ENCODE measurements around the gene KIR3DL2. TPM values are rescaled to one million over a fixed set of nuclear protein-coding genes. Genes with fewer than 3 reads are reported as not detected.
A peak's percentile ranks its signal among the peaks of the same experiment; 100 is the strongest.
"Not testable (repeated sequence)": the region's sequence is repeated elsewhere in the genome, so short reads cannot be mapped to it uniquely, and the experiment has no call there.

The KIR3DL2 gene
- total RNA-seq, 5 donors from 2014 or later (not counting 1 experiment from before 2014, with no cell fraction given): 0.61 to 12.5 (median 1.2) TPM

- POLR2A ChIA-PET; CTCF ChIA-PET; H3K36me3 Mint-ChIP-seq; H3K27me3 ChIP-seq (replicated peaks in 1 of 2; ENCODE audit: control insufficient read depth in 2 of 2, extremely low read depth in 1 of 2, insufficient read depth in 2 of 2, low read length in 1 of 2); H3K9me3 ChIP-seq; ATAC-seq (replicated peaks in 1 of 4); DNase-seq; H3K4me3 ChIP-seq (ENCODE audit: control insufficient read depth in 1 of 2, extremely low read depth in 1 of 2, low read length in 1 of 2); H3K27ac Mint-ChIP-seq; H3K9me3 Mint-ChIP-seq; H3K4me1 ChIP-seq (ENCODE audit: control insufficient read depth in 1 of 2, extremely low read depth in 1 of 2, insufficient read depth in 2 of 2, low read length in 2 of 2); H3K4me1 Mint-ChIP-seq; H3K27ac ChIP-seq (ENCODE audit: low read length); H3K36me3 ChIP-seq (ENCODE audit: control insufficient read depth in 2 of 2, extremely low read depth in 1 of 2, insufficient read depth in 1 of 2, low read length in 1 of 2); H3K4me3 Mint-ChIP-seq: not testable (repeated sequence)
- WGBS (ENCODE audit: insufficient coverage): no CpG with 5 or more reads among the region's 3 CpGs
- H3K27me3 Mint-ChIP-seq: peaks cover 16 to 18% of the 10 kb centered on the region in 2 donors
Measured at GRCh38 chr19:54858476-54858875, 8.2 kb downstream of the KIR3DL2 start.

DNA sequence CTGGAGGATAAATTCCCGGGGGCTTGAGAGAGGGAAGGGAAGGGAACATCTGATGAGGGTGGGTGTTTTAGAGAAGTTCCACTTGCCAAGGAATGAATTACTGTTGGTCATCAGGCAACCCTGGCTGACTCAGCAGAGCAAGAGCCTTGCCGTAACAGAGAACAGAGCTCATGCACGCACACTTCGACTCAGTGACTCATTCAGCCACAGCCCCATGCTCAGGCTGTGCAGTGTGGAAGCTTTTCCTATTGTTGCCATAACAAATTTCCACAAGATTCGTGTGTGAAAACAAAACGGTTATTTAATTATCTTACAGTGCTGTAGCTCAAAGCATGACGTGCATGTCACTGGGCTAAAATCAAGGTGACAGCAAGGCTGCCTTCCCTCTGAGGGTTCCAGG is 9.2 kb downstream of the KIR3DL2 start:
- H3K36me3 ChIP-seq (ENCODE audit: control insufficient read depth in 2 of 2, extremely low read depth in 1 of 2, insufficient read depth in 1 of 2, low read length in 1 of 2); H3K4me1 Mint-ChIP-seq; H3K27me3 ChIP-seq (replicated peaks in 1 of 2; ENCODE audit: control insufficient read depth in 2 of 2, extremely low read depth in 1 of 2, insufficient read depth in 2 of 2, low read length in 1 of 2); H3K9me3 ChIP-seq; CTCF ChIA-PET; H3K4me3 ChIP-seq (ENCODE audit: control insufficient read depth in 1 of 2, extremely low read depth in 1 of 2, low read length in 1 of 2); H3K36me3 Mint-ChIP-seq; H3K27ac ChIP-seq (ENCODE audit: low read length); H3K27ac Mint-ChIP-seq; ATAC-seq (replicated peaks in 1 of 4); H3K9me3 Mint-ChIP-seq; H3K4me1 ChIP-seq (ENCODE audit: control insufficient read depth in 1 of 2, extremely low read depth in 1 of 2, insufficient read depth in 2 of 2, low read length in 2 of 2); H3K4me3 Mint-ChIP-seq; POLR2A ChIA-PET; DNase-seq: not testable (repeated sequence)
- 54% methylated on average over 3 of the region's 7 CpGs for WGBS (ENCODE audit: insufficient coverage)
- H3K27me3 Mint-ChIP-seq: peaks cover 16% of the 10 kb centered on the region in 2 donors

DNA sequence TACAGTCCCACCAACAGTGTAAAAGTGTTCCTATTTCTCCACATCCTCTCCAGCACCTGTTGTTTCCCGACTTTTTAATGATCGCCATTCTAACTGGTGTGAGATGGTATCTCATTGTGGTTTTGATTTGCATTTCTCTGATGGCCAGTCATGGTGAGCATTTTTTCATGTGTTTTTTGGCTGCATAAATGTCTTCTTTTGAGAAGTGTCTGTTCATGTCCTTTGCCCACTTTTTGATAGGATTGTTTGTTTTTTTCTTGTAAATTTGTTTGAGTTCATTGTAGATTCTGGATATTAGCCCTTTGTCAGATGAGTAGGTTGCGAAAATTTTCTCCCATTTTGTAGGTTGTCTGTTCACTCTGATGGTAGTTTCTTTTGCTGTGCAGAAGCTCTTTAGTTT is 13.2 kb downstream of the KIR3DL2 start:
- ATAC-seq (replicated peaks in 1 of 4); H3K27ac Mint-ChIP-seq; H3K4me1 ChIP-seq (ENCODE audit: control insufficient read depth in 1 of 2, extremely low read depth in 1 of 2, insufficient read depth in 2 of 2, low read length in 2 of 2); DNase-seq; H3K4me3 Mint-ChIP-seq; H3K4me3 ChIP-seq (ENCODE audit: control insufficient read depth in 1 of 2, extremely low read depth in 1 of 2, low read length in 1 of 2); H3K36me3 ChIP-seq (ENCODE audit: control insufficient read depth in 2 of 2, extremely low read depth in 1 of 2, insufficient read depth in 1 of 2, low read length in 1 of 2); H3K36me3 Mint-ChIP-seq; H3K9me3 ChIP-seq; H3K9me3 Mint-ChIP-seq; H3K27ac ChIP-seq (ENCODE audit: low read length); POLR2A ChIA-PET; H3K4me1 Mint-ChIP-seq; CTCF ChIA-PET: not testable (repeated sequence)
- H3K27me3 Mint-ChIP-seq: peaks cover 26% of the 10 kb centered on the region in 2 donors
- peaks cover 0 to 13% of the 10 kb centered on the region in 2 experiments for H3K27me3 ChIP-seq (replicated peaks in 1 of 2; ENCODE audit: control insufficient read depth in 2 of 2, extremely low read depth in 1 of 2, insufficient read depth in 2 of 2, low read length in 1 of 2)
- no CpG with 5 or more reads among the region's 3 CpGs for WGBS (ENCODE audit: insufficient coverage)

GRCh38 chr19:54871696-54872095 is 21.5 kb downstream of the KIR3DL2 start:
- Histone ChIP-seq H3K27ac (ENCODE audit: low read length) (no peak overlapping the region), H3K4me3 (ENCODE audit: control insufficient read depth in 1 of 2, extremely low read depth in 1 of 2, low read length in 1 of 2) (no peak overlapping the region), H3K36me3 (ENCODE audit: control insufficient read depth in 2 of 2, extremely low read depth in 1 of 2, insufficient read depth in 1 of 2, low read length in 1 of 2) (no peaks in the 10 kb centered on the region), H3K9me3 (no peaks in the 10 kb centered on the region), H3K27me3 (replicated peaks in 1 of 2; ENCODE audit: control insufficient read depth in 2 of 2, extremely low read depth in 1 of 2, insufficient read depth in 2 of 2, low read length in 1 of 2) (peaks cover 0 to 4% of the 10 kb centered on the region in 2 experiments), H3K4me1 (ENCODE audit: control insufficient read depth in 1 of 2, extremely low read depth in 1 of 2, insufficient read depth in 2 of 2, low read length in 2 of 2) (no peaks in the 10 kb centered on the region)
- Mint-ChIP-seq H3K9me3 (peaks cover 0 to 3% (median 0%) of the 10 kb centered on the region in 3 donors), H3K27ac (no peak overlapping the region), H3K27me3 (peaks cover 9 to 15% of the 10 kb centered on the region in 2 donors), H3K4me1 (no peaks in the 10 kb centered on the region), H3K36me3 (no peaks in the 10 kb centered on the region), H3K4me3 (no peak overlapping the region)
- DNase-seq: no peak
- ATAC-seq (replicated peaks in 1 of 4): no peak
- CTCF ChIA-PET: no interaction called here
- POLR2A ChIA-PET: no interaction called here
- WGBS (ENCODE audit: insufficient coverage): 82% methylated on average over 2 of the region's 3 CpGs

DNA sequence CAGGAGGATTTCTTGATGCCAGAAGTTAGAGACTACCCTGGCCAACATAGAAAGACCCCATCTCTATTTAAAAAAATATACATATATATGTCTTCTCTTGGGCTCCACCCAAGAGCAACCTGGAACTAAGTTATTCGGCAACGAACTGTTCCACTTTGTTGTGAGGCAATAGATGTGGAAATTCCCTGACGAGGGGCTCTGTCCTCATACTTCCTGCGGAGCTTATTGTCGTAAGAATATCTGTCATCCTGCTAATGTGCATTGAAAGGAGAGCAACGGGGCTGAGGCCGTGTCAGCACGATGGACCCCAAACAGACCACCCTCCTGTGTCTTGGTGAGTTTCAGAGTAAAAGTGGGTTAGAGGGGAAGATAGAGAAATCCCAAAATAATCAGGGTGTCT is 23.7 kb downstream of the KIR3DL2 start, which contains the start of gene FCAR:
FCAR (plus strand) TSS at position 246 of the 400 bp plus-strand sequence; CDS start at position 301, 55 bp downstream.
- peaks cover 8 to 18% of the 10 kb centered on the region in 2 donors for H3K27me3 Mint-ChIP-seq
- no peaks in the 10 kb centered on the region for H3K36me3 ChIP-seq (ENCODE audit: control insufficient read depth in 2 of 2, extremely low read depth in 1 of 2, insufficient read depth in 1 of 2, low read length in 1 of 2)
- peaks cover 0 to 3% (median 0%) of the 10 kb centered on the region in 3 donors for H3K9me3 Mint-ChIP-seq
- DNase-seq (peak in 1 of 35 experiments; percentile 9), ATAC-seq (replicated peaks in 1 of 4) (no peak)
- ChIA-PET POLR2A (no interaction called here), CTCF (no interaction called here)
- H3K4me3 Mint-ChIP-seq: no peak within 1 kb of the TSS
- H3K36me3 Mint-ChIP-seq: no peaks in the 10 kb centered on the region
- H3K4me1 Mint-ChIP-seq: no peaks in the 10 kb centered on the region
- H3K4me1 ChIP-seq (ENCODE audit: control insufficient read depth in 1 of 2, extremely low read depth in 1 of 2, insufficient read depth in 2 of 2, low read length in 2 of 2): no peaks in the 10 kb centered on the region
- H3K4me3 ChIP-seq (ENCODE audit: control insufficient read depth in 1 of 2, extremely low read depth in 1 of 2, low read length in 1 of 2): no peak within 1 kb of the TSS
- no peak within 1 kb of the TSS for H3K27ac Mint-ChIP-seq
- no peaks in the 10 kb centered on the region for H3K9me3 ChIP-seq
- H3K27ac ChIP-seq (ENCODE audit: low read length): no peak within 1 kb of the TSS
- peaks cover 0 to 3% of the 10 kb centered on the region in 2 experiments for H3K27me3 ChIP-seq (replicated peaks in 1 of 2; ENCODE audit: control insufficient read depth in 2 of 2, extremely low read depth in 1 of 2, insufficient read depth in 2 of 2, low read length in 1 of 2)
- 92% methylated on average over 6 of the region's 8 CpGs for WGBS (ENCODE audit: insufficient coverage)

- ChIA-PET POLR2A (no interaction called here), CTCF (no interaction called here)
- WGBS (ENCODE audit: insufficient coverage): 29% methylated on average over 1 of the region's 2 CpGs
- no peaks in the 10 kb centered on the region for H3K36me3 Mint-ChIP-seq
- H3K27ac ChIP-seq (ENCODE audit: low read length): no peak overlapping the region
- no peaks in the 10 kb centered on the region for H3K4me1 Mint-ChIP-seq
- no peaks in the 10 kb centered on the region for H3K36me3 ChIP-seq (ENCODE audit: control insufficient read depth in 2 of 2, extremely low read depth in 1 of 2, insufficient read depth in 1 of 2, low read length in 1 of 2)
- no peaks in the 10 kb centered on the region for H3K27me3 ChIP-seq (replicated peaks in 1 of 2; ENCODE audit: control insufficient read depth in 2 of 2, extremely low read depth in 1 of 2, insufficient read depth in 2 of 2, low read length in 1 of 2)
- H3K9me3 Mint-ChIP-seq: peaks cover 0 to 3% (median 0%) of the 10 kb centered on the region in 3 donors
- DNase-seq (no peak), ATAC-seq (replicated peaks in 1 of 4) (no peak)
- H3K4me1 ChIP-seq (ENCODE audit: control insufficient read depth in 1 of 2, extremely low read depth in 1 of 2, insufficient read depth in 2 of 2, low read length in 2 of 2): no peaks in the 10 kb centered on the region
- H3K4me3 ChIP-seq (ENCODE audit: control insufficient read depth in 1 of 2, extremely low read depth in 1 of 2, low read length in 1 of 2): no peak overlapping the region
- H3K4me3 Mint-ChIP-seq: no peak overlapping the region
- H3K27me3 Mint-ChIP-seq: peaks cover 15 to 26% of the 10 kb centered on the region in 2 donors
- H3K27ac Mint-ChIP-seq: no peak overlapping the region
- no peaks in the 10 kb centered on the region for H3K9me3 ChIP-seq
Measured at GRCh38 chr19:54875506-54875905, 25.3 kb downstream of the KIR3DL2 start.

GRCh38 chr19:54877471-54877870 is 27.2 kb downstream of the KIR3DL2 start:
- no peaks in the 10 kb centered on the region for H3K9me3 Mint-ChIP-seq
- Histone ChIP-seq H3K4me3 (ENCODE audit: control insufficient read depth in 1 of 2, extremely low read depth in 1 of 2, low read length in 1 of 2) (no peak overlapping the region), H3K4me1 (ENCODE audit: control insufficient read depth in 1 of 2, extremely low read depth in 1 of 2, insufficient read depth in 2 of 2, low read length in 2 of 2) (no peaks in the 10 kb centered on the region), H3K36me3 (ENCODE audit: control insufficient read depth in 2 of 2, extremely low read depth in 1 of 2, insufficient read depth in 1 of 2, low read length in 1 of 2) (no peaks in the 10 kb centered on the region), H3K27me3 (replicated peaks in 1 of 2; ENCODE audit: control insufficient read depth in 2 of 2, extremely low read depth in 1 of 2, insufficient read depth in 2 of 2, low read length in 1 of 2) (peaks cover 0 to 17% of the 10 kb centered on the region in 2 experiments), H3K27ac (ENCODE audit: low read length) (no peak overlapping the region), H3K9me3 (no peaks in the 10 kb centered on the region)
- H3K27ac Mint-ChIP-seq: no peak overlapping the region
- no CpG with 5 or more reads among the region's 3 CpGs for WGBS (ENCODE audit: insufficient coverage)
- ATAC-seq (replicated peaks in 1 of 4) (no peak), DNase-seq (no peak)
- peaks cover 22 to 28% of the 10 kb centered on the region in 2 donors for H3K27me3 Mint-ChIP-seq
- ChIA-PET POLR2A (no interaction called here), CTCF (interaction anchor here in 1 of 2 donors (0.6 kb wide), 1 partner anchor 1102 kb away, joined by 4 read pairs; no protein-coding TSS in a partner anchor)
- H3K4me1 Mint-ChIP-seq: no peaks in the 10 kb centered on the region
- no peaks in the 10 kb centered on the region for H3K36me3 Mint-ChIP-seq
- H3K4me3 Mint-ChIP-seq: no peak overlapping the region
